Keratinocyte (primary cell): ENCODE measurements around the gene ANKUB1.

Experiments
- CTCF ChIP-seq, 3 experiments: IDR thresholded peaks in 1 of 3; conservative IDR thresholded peaks in 1 of 3; optimal IDR thresholded peaks in 1 of 3; 2 replicates in 2 of 3; 3 replicates in 1 of 3; pipeline versions ENCODE3 to v1.5.1; 2011; ENCODE audit warnings: low read length in 3 of 3, mild to moderate bottlenecking in 3 of 3, moderate library complexity in 2 of 3, control low read depth in 1 of 3, inconsistent platforms in 1 of 3; ENCODE audit not compliant: insufficient read depth in 2 of 3; ENCODE audit errors: extremely low read depth in 1 of 3
- EZH2 ChIP-seq: IDR thresholded peaks from one replicate; pipeline ENCODE4 v1.6.1; 2012; ENCODE audit warnings: inconsistent platforms, mild to moderate bottlenecking, low read length, moderate library complexity

DNA sequence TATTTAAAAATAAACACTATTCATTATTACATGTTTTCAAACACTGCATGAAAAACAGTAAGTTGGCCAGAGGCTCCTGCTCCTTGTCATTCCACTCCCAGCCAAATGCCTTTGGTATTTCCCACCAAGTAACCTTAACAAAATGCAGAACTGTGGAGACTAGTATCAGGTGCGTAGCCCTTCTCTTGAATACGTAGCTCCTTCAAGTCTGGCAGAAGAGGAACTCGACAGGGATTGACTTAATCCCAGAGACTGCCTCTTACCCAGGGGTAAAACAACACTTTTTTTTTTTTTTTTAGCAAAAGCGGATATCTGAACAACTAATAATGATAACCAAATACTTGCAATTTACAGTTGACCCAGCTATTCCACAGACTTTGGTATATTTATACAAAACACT is 40.8 kb downstream of the ANKUB1 start:
- TF ChIP-seq EZH2 (no peak), CTCF (optimal IDR thresholded peaks at IDR 0.05 in 1 of 3, IDR thresholded peaks at IDR 0.05 in 1 of 3, conservative IDR thresholded peaks at IDR 0.05 in 1 of 3; ENCODE audit: extremely low read depth in 1 of 3, insufficient read depth in 2 of 3, low read length in 3 of 3) (no peak)
